Panc1 (cell line): ENCODE results near the gene USP9Y. TPM values are rescaled to one million over a fixed set of nuclear protein-coding genes. Genes with fewer than 3 reads are reported as not detected.

Source experiments
- ATAC-seq: fragments of 200-7000 bp; cut with Tn5 transposase; 2 replicates; pipeline ENCODE4 v1.9.1; 2020; ENCODE audit warnings: mild to moderate bottlenecking, moderate library complexity
- BruUV-seq: library from RNA; stranded (reverse); fragments of 400-500 nt; replicated peaks from 2 replicates; lab custom pipeline; 2021; lab: Mats Ljungman, UMichigan
- CTCF ChIA-PET: fragments of 300-600 bp; sonication (Branson Sonifier 250); formaldehyde crosslinking; loops from one replicate; lab custom pipeline; 2022; ENCODE audit warnings: antibody characterized with exemption; lab: Charles Lee
- POLR2A ChIA-PET: fragments of 300-600 bp; sonication (Branson Sonifier 250); formaldehyde crosslinking; loops from one replicate; lab custom pipeline; 2022; ENCODE audit warnings: antibody characterized with exemption; lab: Charles Lee
- DNase-seq: peaks from one replicate; pipeline ENCODE4 v3.0.0-alpha.2; 2010; ENCODE audit warnings: low read depth, low spot score
- H3K27ac ChIP-seq: 2 replicates; pipeline ENCODE4 v1.5.1; 2011; ENCODE audit warnings: mild to moderate bottlenecking, low read length, inconsistent platforms
- H3K27me3 ChIP-seq: fragments of 200-500 bp; sonication (Bioruptor generic); 2 replicates; pipeline ENCODE4 v1.6.0; 2014; ENCODE audit warnings: low read length, inconsistent platforms; ENCODE audit not compliant: control insufficient read depth, insufficient read depth
- H3K36me3 ChIP-seq: fragments of 200-500 bp; sonication (Bioruptor generic); 2 replicates; pipeline ENCODE4 v1.5.1; 2014; ENCODE audit warnings: inconsistent platforms, mild to moderate bottlenecking, low read length, moderate library complexity; ENCODE audit not compliant: control insufficient read depth, insufficient read depth
- H3K4me1 ChIP-seq: 2 replicates; pipeline ENCODE4 v1.5.1; 2011; ENCODE audit warnings: inconsistent platforms, mild to moderate bottlenecking, low read length, moderate library complexity; ENCODE audit not compliant: control insufficient read depth, insufficient read depth
- H3K4me3 ChIP-seq, 2 experiments: 2 replicates each; pipeline ENCODE4 v1.5.1; 2011 to 2012; ENCODE audit warnings: low read depth in 2 of 2, low read length in 2 of 2, mild to moderate bottlenecking in 2 of 2, inconsistent platforms in 1 of 2, moderate library complexity in 1 of 2
- H3K9me3 ChIP-seq: fragments of 200-500 bp; sonication (Bioruptor generic); 2 replicates; pipeline ENCODE4 v1.5.1; 2014; ENCODE audit warnings: low read depth, mild to moderate bottlenecking, inconsistent platforms, low read length, moderate library complexity; ENCODE audit not compliant: control insufficient read depth, insufficient read depth
- CTCF ChIP-seq: fragments of 450-650 bp; IDR thresholded peaks from 2 replicates; pipeline ENCODE4 v1.5.1; 2017; ENCODE audit warnings: mild to moderate bottlenecking
- POLR2AphosphoS5 ChIP-seq: IDR thresholded peaks from 2 replicates; pipeline ENCODE4 v1.6.1; 2012; ENCODE audit warnings: mild to moderate bottlenecking, low read depth, low read length, moderate library complexity
- REST ChIP-seq, 2 experiments: IDR thresholded peaks; 2 replicates each; pipeline ENCODE4 v1.6.1; 2011 to 2012; ENCODE audit warnings: low read depth in 2 of 2, control low read depth in 1 of 2, low read length in 1 of 2, mild to moderate bottlenecking in 1 of 2, moderate library complexity in 1 of 2; ENCODE audit not compliant: insufficient read depth in 1 of 2
- SIN3A ChIP-seq: IDR thresholded peaks from 2 replicates; pipeline ENCODE4 v1.6.1; 2012; ENCODE audit warnings: low read depth, mild to moderate bottlenecking, low read length, moderate library complexity, borderline replicate concordance; ENCODE audit not compliant: insufficient read depth
- TCF7L2 ChIP-seq: IDR thresholded peaks from 2 replicates; pipeline ENCODE4 v1.6.1; 2011; ENCODE audit warnings: mild to moderate bottlenecking, low read depth, low read length, inconsistent platforms
- in situ Hi-C: cut with HindIII; loops from 2 replicates; pipeline ENCODE4 v1.10.0; 2016; ENCODE audit warnings: low sequenced_read_pairs, low pct_unique_long_range_greater_than_20kb
- intact Hi-C: fragments of 100-400 bp; cut with micrococcal nuclease; formaldehyde crosslinking; loops from one replicate; pipeline ENCODE4 v1.10.0; 2022; ENCODE audit not compliant: unreplicated experiment
- total RNA-seq: library from RNA; stranded (reverse); gene quantifications from one replicate; pipeline ENCODE4 v1.2.1, GENCODE V29; 2021; ENCODE audit not compliant: unreplicated experiment

The USP9Y gene
- total RNA-seq, 1 experiment from 2014 or later, result 0.05 TPM

- Histone ChIP-seq H3K9me3 (no peaks in the 10 kb centered on the region), H3K36me3 (no peaks in the 10 kb centered on the region), H3K27ac (no peak overlapping the region), H3K27me3 (no peaks in the 10 kb centered on the region), H3K4me3 (no peak overlapping the region), H3K4me1 (no peaks in the 10 kb centered on the region)
- no peak for ATAC-seq
- ChIA-PET CTCF (no interaction called here), POLR2A (no interaction called here)
- in situ Hi-C loops (no loop called here), intact Hi-C loops (no loop called here)
- no peak for DNase-seq
- no peak for TF ChIP-seq TCF7L2
- TF ChIP-seq SIN3A, result no peak
- no peak for TF ChIP-seq CTCF
- TF ChIP-seq POLR2AphosphoS5, result no peak
- TF ChIP-seq REST (IDR thresholded peaks at IDR 0.05; ENCODE audit: insufficient read depth in 1 of 2, low read depth in 2 of 2, low read length in 1 of 2), result no peak
- BruUV-seq, result no TSS peak
Observed at GRCh38 chrY:12867960-12868359, 166.9 kb downstream of the USP9Y start.

GRCh38 chrY:12896973-12897372 lies 195.9 kb downstream of the USP9Y start:
- ChIA-PET POLR2A (no interaction called here), CTCF (no interaction called here)
- BruUV-seq, result no TSS peak
- TF ChIP-seq CTCF (no peak), TCF7L2 (no peak), REST (IDR thresholded peaks at IDR 0.05; ENCODE audit: insufficient read depth in 1 of 2, low read depth in 2 of 2, low read length in 1 of 2) (no peak), SIN3A (no peak), POLR2AphosphoS5 (no peak)
- in situ Hi-C loops, result no loop called here
- Histone ChIP-seq H3K36me3 (no peaks in the 10 kb centered on the region), H3K27me3 (no peaks in the 10 kb centered on the region), H3K9me3 (no peaks in the 10 kb centered on the region), H3K4me3 (no peak overlapping the region), H3K4me1 (no peaks in the 10 kb centered on the region), H3K27ac (no peak overlapping the region)
- intact Hi-C loops, result no loop called here
- ATAC-seq (no peak), DNase-seq (no peak)
